ENCODE data around the gene MUC6. TPM values are rescaled to one million over a fixed set of nuclear protein-coding genes. Genes with fewer than 3 reads are reported as not detected.

MUC6 gene
- total RNA-seq, 1 experiment from 2014 or later = not detected

DNA sequence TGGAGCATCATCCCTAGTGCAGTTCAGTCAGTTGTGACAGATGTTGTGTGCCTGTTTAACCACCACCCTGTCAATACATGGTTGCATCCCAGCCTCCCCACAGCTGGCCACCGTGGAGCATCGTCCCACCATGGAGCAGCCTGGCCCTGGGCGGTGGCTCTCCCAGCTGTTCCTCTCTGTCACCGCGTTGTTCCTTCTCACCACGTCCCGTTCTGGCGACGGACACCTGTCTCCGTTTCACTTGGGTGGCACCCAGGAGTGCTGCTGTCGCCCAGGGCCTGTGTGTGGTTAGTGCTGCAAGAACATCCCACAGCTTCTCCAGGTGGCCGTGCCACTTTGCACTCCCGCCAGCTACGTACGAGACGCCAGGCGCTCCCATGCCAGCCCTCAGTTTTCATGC lies 26.5 kb downstream of the MUC6 start:
- no peak overlapping the region for H3K14ac ChIP-seq (ENCODE audit: insufficient read depth, low read length)
- WGBS (ENCODE audit: extremely low coverage, insufficient read length, low lambda C conversion rate) = no CpG with 5 or more reads among the region's 17 CpGs
- H3K23me2 ChIP-seq (ENCODE audit: insufficient read length, low read depth, low read length, poor library complexity, severe bottlenecking) = no peaks in the 10 kb centered on the region
- no peak overlapping the region for H3K4me2 ChIP-seq (ENCODE audit: insufficient read depth, insufficient read length, low read length)
- no peaks in the 10 kb centered on the region; a peak in 1 of 5 replicates for H3K9me3 Mint-ChIP-seq
- H3K79me2 ChIP-seq (ENCODE audit: insufficient read depth, low read length) = no peaks in the 10 kb centered on the region
- no peaks in the 10 kb centered on the region for H3K4me1 ChIP-seq (ENCODE audit: insufficient read depth, low read length)
- no peak overlapping the region for H3K56ac ChIP-seq (ENCODE audit: insufficient read length, low read depth, low read length)
- no peak for DNase-seq
- H4K8ac ChIP-seq (replicated peaks; ENCODE audit: insufficient read length, low read depth, low read length) = no peak overlapping the region
- no peaks in the 10 kb centered on the region for H4K20me1 ChIP-seq (ENCODE audit: control insufficient read depth, insufficient read depth, insufficient read length)
- H2BK20ac ChIP-seq (ENCODE audit: low read depth, low read length, poor library complexity, severe bottlenecking) = no peak overlapping the region
- no peak overlapping the region for H3K27ac Mint-ChIP-seq
- no peak overlapping the region for H3K4me3 Mint-ChIP-seq
- H2AK5ac ChIP-seq (ENCODE audit: insufficient read length, low read length) = no peak overlapping the region
- H3K79me1 ChIP-seq (ENCODE audit: insufficient read depth, low read depth, low read length, poor library complexity, severe bottlenecking) = no peaks in the 10 kb centered on the region
- no peak overlapping the region for H3K23ac ChIP-seq (ENCODE audit: insufficient read length, low read depth, low read length)
- no peak overlapping the region for H2AFZ ChIP-seq (ENCODE audit: low read length)
- H2BK15ac ChIP-seq (ENCODE audit: low read depth, low read length) = no peak overlapping the region
- H2BK5ac ChIP-seq (ENCODE audit: insufficient read length, low read length) = no peak overlapping the region
- H3T11ph ChIP-seq (ENCODE audit: low read length) = no peak overlapping the region
- 0 out of 4 replicates have a peak, but pooled peaks cover 0 to 3% of the 10 kb centered on the region in 2 experiments for H3K4me1 Mint-ChIP-seq
- no peak overlapping the region for H3K4ac ChIP-seq (ENCODE audit: low read depth, low read length)
- peaks cover 18 to 48% (median 44%) of the 10 kb centered on the region in 3 experiments; a peak in 6 of 7 replicates for H3K36me3 Mint-ChIP-seq (ENCODE audit: insufficient read depth in 1 of 3, low read depth in 3 of 3)
- no peak overlapping the region for H4K5ac ChIP-seq (ENCODE audit: insufficient read length, low read depth, low read length)
- H3K9me3 ChIP-seq (ENCODE audit: control insufficient read depth, low read depth, low read length) = no peaks in the 10 kb centered on the region
- no peak overlapping the region for H2BK12ac ChIP-seq (ENCODE audit: insufficient read length, low read depth, low read length)
- no peak overlapping the region for H4K91ac ChIP-seq (ENCODE audit: insufficient read length, low read depth, low read length)
- H3K27ac ChIP-seq (ENCODE audit: insufficient read length, low read depth, low read length) = no peak overlapping the region
- H3K9ac ChIP-seq (ENCODE audit: extremely low read depth, insufficient read length, low read length) = no peak overlapping the region
- no peak for TF ChIP-seq CTCF (conservative IDR thresholded peaks at IDR 0.05)
- peaks cover 2% of the 10 kb centered on the region; the same call in 1 of the 2 replicates for H3K27me3 Mint-ChIP-seq (ENCODE audit: low read depth)
- no peaks in the 10 kb centered on the region for H3K27me3 ChIP-seq (ENCODE audit: insufficient read depth, low read length)
- H3K18ac ChIP-seq (ENCODE audit: insufficient read length, low read depth, low read length) = no peak overlapping the region
- no peak overlapping the region for H2BK120ac ChIP-seq (ENCODE audit: low read depth, low read length, poor library complexity, severe bottlenecking)

Measured in H9 (cell line).